AG09309 (cell line): ENCODE data around the gene VGF.
"Not testable (repeated sequence)": the region's sequence is repeated elsewhere in the genome, so short reads cannot be mapped to it uniquely, and the experiment has no call there.

Experiments
- DNase-seq: peaks from one replicate; pipeline ENCODE4 v3.0.0-alpha.2; 2010; ENCODE audit warnings: low read depth
- H3K4me3 ChIP-seq: 2 replicates; pipeline ENCODE4 v1.5.1; 2011; ENCODE audit warnings: mild to moderate bottlenecking, low read depth, low read length, moderate library complexity; ENCODE audit not compliant: control insufficient read depth
- CTCF ChIP-seq: IDR thresholded peaks from 2 replicates; pipeline ENCODE4 v1.5.1; 2011; ENCODE audit warnings: mild to moderate bottlenecking, low read depth, low read length, inconsistent platforms; ENCODE audit not compliant: insufficient read depth, control insufficient read depth; ENCODE audit errors: missing control alignments

Gene VGF

GRCh38 chr7:101205901-101206664 lies 40.7 kb upstream of the VGF start:
- no peak for TF ChIP-seq CTCF
- no peak for DNase-seq
- no peak overlapping the region for H3K4me3 ChIP-seq

GRCh38 chr7:101203740-101204738 lies 38.7 kb upstream of the VGF start:
- DNase-seq, H3K4me3 ChIP-seq: not testable (repeated sequence)

GRCh38 chr7:101202603-101202918 lies 37.2 kb upstream of the VGF start:
- DNase-seq, result no peak
- H3K4me3 ChIP-seq, result no peak overlapping the region
- TF ChIP-seq CTCF, result no peak

GRCh38 chr7:101201695-101202602 lies 36.6 kb upstream of the VGF start:
- H3K4me3 ChIP-seq, result no peak overlapping the region; the same call in 1 of the 2 replicates
- DNase-seq, result no peak

DNA sequence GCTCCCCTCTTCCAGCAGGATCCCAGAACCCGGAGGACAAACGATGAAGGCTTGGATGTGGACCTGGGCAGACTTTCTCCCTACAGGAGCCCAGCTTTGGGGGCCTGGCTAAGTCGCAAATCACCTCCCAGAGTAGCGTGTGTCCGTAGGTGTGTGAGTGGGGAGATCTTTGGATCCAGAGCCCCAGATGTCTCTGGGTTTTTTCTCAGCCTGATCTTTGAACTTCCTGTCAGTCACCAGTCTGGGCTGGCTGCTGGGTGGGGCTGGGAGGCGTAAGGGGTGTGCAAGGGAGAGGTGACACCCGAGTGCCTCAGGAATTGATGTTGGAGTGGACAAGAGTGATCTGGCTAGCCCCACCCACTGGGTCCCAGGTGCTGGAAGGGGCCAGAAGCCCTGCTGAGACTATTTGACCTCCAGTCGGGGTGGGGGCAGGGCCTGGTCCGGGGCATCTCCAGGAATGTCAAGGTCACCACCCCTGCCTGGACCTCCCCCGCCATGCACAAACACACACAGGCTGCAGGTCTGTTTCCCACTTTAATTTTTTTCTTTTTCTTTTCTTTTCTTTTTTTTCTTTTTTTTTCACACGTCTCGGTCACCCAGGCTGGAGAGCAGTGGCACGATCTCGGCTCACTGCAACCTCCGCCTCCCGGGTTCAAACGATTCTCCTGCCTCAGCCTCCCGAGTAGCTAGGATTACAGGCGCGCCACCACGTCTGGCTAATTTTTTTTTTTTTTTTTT lies 35.7 kb upstream of the VGF start, which contains the start of gene MOGAT3:
Gene MOGAT3, minus strand, starts transcription at position 175 of the 738 bp plus-strand sequence. CDS start 182 bp downstream, outside the sequence.
- TF ChIP-seq CTCF, result no peak
- no peak for DNase-seq
- no peak within 1 kb of the TSS; the same call in 1 of the 2 replicates for H3K4me3 ChIP-seq

More at GRCh38 chr7:101201695-101202602, 36.6 kb upstream of the VGF start:
- no peak for TF ChIP-seq CTCF

DNA sequence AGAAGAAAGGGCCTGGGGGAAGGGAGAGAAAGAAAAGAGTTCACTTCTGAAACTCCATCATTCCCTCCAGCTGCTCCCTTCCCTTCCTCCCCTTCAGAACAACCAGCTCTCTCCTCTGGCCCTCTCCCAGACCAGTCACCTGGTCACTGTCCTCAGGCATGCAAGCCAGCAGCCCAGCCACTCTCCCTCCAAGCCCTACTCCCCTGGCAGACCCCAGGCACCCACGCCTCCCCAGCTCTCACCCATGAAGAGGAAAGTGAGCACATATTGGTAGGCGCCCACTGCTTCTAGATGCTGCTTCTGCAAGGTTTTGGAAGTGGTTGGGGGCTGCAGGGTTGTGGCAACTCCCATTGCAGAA lies 35.1 kb upstream of the VGF start:
- DNase-seq, result no peak
- H3K4me3 ChIP-seq, result no peak overlapping the region
- TF ChIP-seq CTCF, result no peak

DNA sequence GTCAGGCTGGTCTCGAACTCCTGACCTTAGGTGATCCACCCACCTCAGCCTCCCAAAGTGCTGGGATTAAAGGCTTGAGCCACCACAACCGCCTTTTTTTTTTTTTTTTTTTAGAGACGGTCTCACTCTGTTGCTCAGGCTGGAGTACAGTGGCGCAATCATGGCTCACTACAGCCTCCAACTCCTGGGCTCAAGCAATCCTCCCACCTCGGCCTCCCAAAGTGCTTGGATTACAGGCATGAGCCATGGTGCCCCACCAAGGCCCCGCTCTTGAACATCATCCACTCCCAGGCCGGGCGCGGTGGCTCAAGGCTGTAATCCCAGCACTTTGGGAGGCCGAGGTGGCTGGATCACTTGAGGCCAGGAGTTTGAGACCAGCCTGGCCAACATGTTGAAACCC lies 34.2 kb upstream of the VGF start:
- not testable (repeated sequence) for DNase-seq, H3K4me3 ChIP-seq
